BLaER1 treated with 17β-estradiol and CSF1 and Interleukin-3, amounts not matched to agents 10 nM and 100 nM (cell line): ENCODE data around the gene HSPA5.
"Not testable (repeated sequence)": the region's sequence is repeated elsewhere in the genome, so short reads cannot be mapped to it uniquely, and the experiment has no call there.

Source experiments
- H3K27ac ChIP-seq, 11 experiments: shearing (Covaris generic); formaldehyde crosslinking; 2 replicates each; pipeline ENCODE4 v1.8.1; 2022
- H3K27me3 ChIP-seq, 11 experiments: shearing (Covaris generic); formaldehyde crosslinking; 2 replicates each; pipeline ENCODE4 v1.8.1; 2022
- H3K36me3 ChIP-seq, 11 experiments: shearing (Covaris generic); formaldehyde crosslinking; 2 replicates each; pipeline ENCODE4 v1.8.1; 2022
- H3K4me1 ChIP-seq, 10 experiments: shearing (Covaris generic); formaldehyde crosslinking; 2 replicates each; pipeline ENCODE4 v1.8.1; 2022
- H3K4me2 ChIP-seq, 11 experiments: shearing (Covaris generic); formaldehyde crosslinking; 2 replicates each; pipeline ENCODE4 v1.8.1; 2022
- H3K4me3 ChIP-seq, 10 experiments: shearing (Covaris generic); formaldehyde crosslinking; 2 replicates each; pipeline ENCODE4 v1.8.1; 2022
- H3K9ac ChIP-seq, 11 experiments: shearing (Covaris generic); formaldehyde crosslinking; 2 replicates each; pipeline ENCODE4 v1.8.1; 2022
- H3K9me3 ChIP-seq, 11 experiments: shearing (Covaris generic); formaldehyde crosslinking; replicated peaks in 1 of 11; 2 replicates each; pipeline ENCODE4 v1.8.1; 2022
- H4K20me1 ChIP-seq, 11 experiments: shearing (Covaris generic); formaldehyde crosslinking; 2 replicates each; pipeline ENCODE4 v1.8.1; 2022
- Cebpa-rat ChIP-seq, 11 experiments: shearing (Covaris generic); IDR thresholded peaks; 2 replicates each; pipeline ENCODE4 v1.8.1; 2022

The HSPA5 gene

GRCh38 chr9:125241000-125241862 is at the start of gene HSPA5:
TSS of gene HSPA5 (minus strand) at chr9:125241343. CDS start at chr9:125241126, 217 bp downstream.
- no peaks in the 10 kb centered on the region for H3K9me3 ChIP-seq
- peaks cover 47 to 49% (median 48%) of the 10 kb centered on the region in 11 experiments for H4K20me1 ChIP-seq
- H3K4me2 ChIP-seq = peak within 1 kb of the TSS; percentile 85 to 99 (median 91)
- H3K27ac ChIP-seq = peak within 1 kb of the TSS; percentile 90 to 99 (median 94)
- H3K27me3 ChIP-seq = no peaks in the 10 kb centered on the region
- H3K9ac ChIP-seq = peak within 1 kb of the TSS; percentile 93 to 99 (median 97)
- peaks cover 42 to 54% (median 46%) of the 10 kb centered on the region in 10 experiments for H3K4me1 ChIP-seq
- TF ChIP-seq Cebpa-rat (IDR thresholded peaks at IDR 0.05) = no peak
- peak within 1 kb of the TSS; percentile 79 to 99 (median 90) for H3K4me3 ChIP-seq
- H3K36me3 ChIP-seq = peaks cover 43 to 46% (median 44%) of the 10 kb centered on the region in 11 experiments

GRCh38 chr9:125286935-125287433 is 45.8 kb upstream of the HSPA5 start:
- H3K9me3 ChIP-seq, H3K27ac ChIP-seq, H3K4me2 ChIP-seq, H3K4me3 ChIP-seq, H3K27me3 ChIP-seq, H3K9ac ChIP-seq: not testable (repeated sequence)
- Histone ChIP-seq H4K20me1 (peaks cover 81 to 100% (median 98%) of the 10 kb centered on the region in 11 experiments), H3K36me3 (peaks cover 48 to 89% (median 69%) of the 10 kb centered on the region in 11 experiments), H3K4me1 (peaks cover 0 to 11% (median 0%) of the 10 kb centered on the region in 10 experiments; a peak in 1 of 20 replicates)

GRCh38 chr9:125284855-125285254 is 43.7 kb upstream of the HSPA5 start:
- Histone ChIP-seq H3K4me2 (no peak overlapping the region), H3K36me3 (peaks cover 36 to 82% (median 57%) of the 10 kb centered on the region in 11 experiments), H3K27ac (no peak overlapping the region), H3K4me1 (no peaks in the 10 kb centered on the region), H3K9ac (no peak overlapping the region), H4K20me1 (peaks cover 65 to 100% (median 96%) of the 10 kb centered on the region in 11 experiments), H3K27me3 (no peaks in the 10 kb centered on the region), H3K9me3 (no peaks in the 10 kb centered on the region), H3K4me3 (no peak overlapping the region)
- no peak for TF ChIP-seq Cebpa-rat (IDR thresholded peaks at IDR 0.05)

- Histone ChIP-seq H3K4me3 (no peak overlapping the region), H3K36me3 (peaks cover 50 to 78% (median 63%) of the 10 kb centered on the region in 11 experiments), H3K9me3 (no peaks in the 10 kb centered on the region), H3K9ac (no peak overlapping the region), H3K4me1 (peaks cover 0 to 11% (median 0%) of the 10 kb centered on the region in 10 experiments; a peak in 2 of 20 replicates), H3K27ac (no peak overlapping the region), H4K20me1 (peaks cover 61 to 100% (median 97%) of the 10 kb centered on the region in 11 experiments), H3K27me3 (no peaks in the 10 kb centered on the region), H3K4me2 (no peak overlapping the region)
- no peak for TF ChIP-seq Cebpa-rat (IDR thresholded peaks at IDR 0.05)
These were observed 39.8 kb upstream of the HSPA5 start for GRCh38 chr9:125280945-125281344.

- no peak overlapping the region for H3K9ac ChIP-seq
- H3K4me3 ChIP-seq = no peak overlapping the region
- TF ChIP-seq Cebpa-rat (IDR thresholded peaks at IDR 0.05) = no peak
- peaks cover 0 to 29% (median 5%) of the 10 kb centered on the region in 10 experiments; a peak in 10 of 20 replicates for H3K4me1 ChIP-seq
- peaks cover 64 to 100% (median 95%) of the 10 kb centered on the region in 11 experiments for H4K20me1 ChIP-seq
- no peaks in the 10 kb centered on the region for H3K9me3 ChIP-seq
- no peak overlapping the region for H3K27ac ChIP-seq
- no peak overlapping the region for H3K4me2 ChIP-seq
- H3K36me3 ChIP-seq = peaks cover 51 to 77% (median 62%) of the 10 kb centered on the region in 11 experiments
- no peaks in the 10 kb centered on the region for H3K27me3 ChIP-seq
These were observed 36.3 kb upstream of the HSPA5 start for GRCh38 chr9:125277411-125277810.

- Histone ChIP-seq H3K4me2 (no peak overlapping the region), H4K20me1 (peaks cover 64 to 100% (median 94%) of the 10 kb centered on the region in 11 experiments), H3K27me3 (no peaks in the 10 kb centered on the region), H3K4me3 (no peak overlapping the region), H3K9me3 (no peaks in the 10 kb centered on the region), H3K36me3 (peaks cover 54 to 84% (median 64%) of the 10 kb centered on the region in 11 experiments), H3K4me1 (peaks cover 0 to 35% (median 9%) of the 10 kb centered on the region in 10 experiments; a peak in 10 of 20 replicates), H3K9ac (no peak overlapping the region), H3K27ac (no peak overlapping the region)
- no peak for TF ChIP-seq Cebpa-rat (IDR thresholded peaks at IDR 0.05)
These were observed 35.6 kb upstream of the HSPA5 start for GRCh38 chr9:125276771-125277170.

- TF ChIP-seq Cebpa-rat (IDR thresholded peaks at IDR 0.05) = no peak
- Histone ChIP-seq H3K4me3 (peak overlapping the region in 1 of 10 experiments; percentile 3; a peak in 1 of 20 replicates), H3K4me1 (peaks cover 10 to 56% (median 19%) of the 10 kb centered on the region in 10 experiments), H3K9me3 (no peaks in the 10 kb centered on the region), H3K36me3 (peaks cover 42 to 88% (median 61%) of the 10 kb centered on the region in 11 experiments), H3K27me3 (no peaks in the 10 kb centered on the region), H3K27ac (peak overlapping the region in 3 of 11 experiments; percentile 1 to 50 (median 33); a peak in 3 of 22 replicates), H4K20me1 (peaks cover 68 to 100% (median 95%) of the 10 kb centered on the region in 11 experiments), H3K4me2 (peak overlapping the region in 6 of 11 experiments; percentile 6 to 87 (median 44); a peak in 10 of 22 replicates), H3K9ac (peak overlapping the region in 2 of 11 experiments; percentile 12 to 20; a peak in 1 of 22 replicates)
These were observed 31.6 kb upstream of the HSPA5 start for GRCh38 chr9:125272697-125273096.

GRCh38 chr9:125271081-125271480 is 29.9 kb upstream of the HSPA5 start:
- H3K9me3 ChIP-seq = no peaks in the 10 kb centered on the region
- H3K4me1 ChIP-seq = peaks cover 14 to 47% (median 21%) of the 10 kb centered on the region in 10 experiments
- peaks cover 41 to 90% (median 63%) of the 10 kb centered on the region in 11 experiments for H3K36me3 ChIP-seq
- TF ChIP-seq Cebpa-rat (IDR thresholded peaks at IDR 0.05) = no peak
- H3K27me3 ChIP-seq = no peaks in the 10 kb centered on the region
- H3K9ac ChIP-seq = peak overlapping the region in 1 of 11 experiments; percentile 5; a peak in 1 of 22 replicates
- no peak overlapping the region for H3K27ac ChIP-seq
- peak overlapping the region in 1 of 11 experiments; percentile 82; a peak in 1 of 22 replicates for H3K4me2 ChIP-seq
- peaks cover 60 to 100% (median 91%) of the 10 kb centered on the region in 11 experiments; a peak in 21 of 22 replicates for H4K20me1 ChIP-seq
- H3K4me3 ChIP-seq = no peak overlapping the region

GRCh38 chr9:125269014-125269397 is 27.9 kb upstream of the HSPA5 start:
- peak overlapping the region in 5 of 11 experiments; percentile 58 to 75 (median 60); a peak in 6 of 22 replicates for H3K4me2 ChIP-seq

More at GRCh38 chr9:125269014-125269397, 27.9 kb upstream of the HSPA5 start:
- Histone ChIP-seq H3K9ac (peak overlapping the region in 2 of 11 experiments; percentile 39 to 43; a peak in 3 of 22 replicates), H3K36me3 (peaks cover 36 to 89% (median 63%) of the 10 kb centered on the region in 11 experiments), H3K9me3 (no peaks in the 10 kb centered on the region), H3K27ac (no peak overlapping the region), H3K27me3 (no peaks in the 10 kb centered on the region), H4K20me1 (peaks cover 43 to 98% (median 82%) of the 10 kb centered on the region in 11 experiments; a peak in 20 of 22 replicates), H3K4me3 (no peak overlapping the region), H3K4me1 (peaks cover 29 to 59% (median 35%) of the 10 kb centered on the region in 10 experiments)
- TF ChIP-seq Cebpa-rat (IDR thresholded peaks at IDR 0.05) = no peak
